H1 (cell line): Measurements from ENCODE around the gene TMEM86B. TPM values are rescaled to one million over a fixed set of nuclear protein-coding genes. Genes with fewer than 3 reads are reported as not detected.
A peak's percentile ranks its signal among the peaks of the same experiment; 100 is the strongest.

Experiments used
- CTCF ChIA-PET: fragments of 300-600 bp; sonication (Branson Sonifier 250); formaldehyde crosslinking; loops from one replicate; lab custom pipeline; 2021; ENCODE audit not compliant: partially characterized antibody; lab: Charles Lee
- POLR2A ChIA-PET: fragments of 300-600 bp; sonication (Branson Sonifier 250); formaldehyde crosslinking; loops from one replicate; lab custom pipeline; 2021; ENCODE audit warnings: inconsistent platforms; ENCODE audit not compliant: partially characterized antibody; lab: Charles Lee
- DNase-seq, 2 experiments: peaks; one replicate each; pipeline versions ENCODE4 v3.0.0 to v3.0.0-alpha.2; 2010 to 2022; ENCODE audit warnings: low spot score in 2 of 2, low read depth in 1 of 2, mixed read lengths in 1 of 2
- FAIRE-seq: peaks from 2 replicates; lab custom pipeline; 2011; peaks lifted over from hg19 to GRCh38; lab: Jason Lieb, UNC
- H2AFZ ChIP-seq: 2 replicates; pipeline ENCODE4 v1.8.1; 2012; ENCODE audit warnings: low read length, inconsistent platforms
- H2AK5ac ChIP-seq: 2 replicates; pipeline ENCODE4 v1.6.1; 2013; ENCODE audit warnings: low read depth, low read length
- H2BK120ac ChIP-seq: replicated peaks from 2 replicates; pipeline ENCODE3; 2013; ENCODE audit warnings: low read depth, low read length, inconsistent platforms
- H2BK12ac ChIP-seq: 2 replicates; pipeline ENCODE4 v1.6.1; 2013; ENCODE audit warnings: low read depth, low read length
- H2BK15ac ChIP-seq: 2 replicates; pipeline ENCODE4 v1.6.1; 2013; ENCODE audit warnings: low read length
- H2BK20ac ChIP-seq: 2 replicates; pipeline ENCODE4 v1.6.1; 2013; ENCODE audit warnings: low read length
- H2BK5ac ChIP-seq: 2 replicates; pipeline ENCODE4 v1.6.1; 2013; ENCODE audit warnings: low read depth, low read length
- H3K14ac ChIP-seq: 2 replicates; pipeline ENCODE4 v1.6.1; 2013; ENCODE audit warnings: inconsistent platforms; ENCODE audit not compliant: insufficient read length
- H3K18ac ChIP-seq: 2 replicates; pipeline ENCODE4 v1.6.1; 2013; ENCODE audit warnings: low read length; ENCODE audit errors: extremely low read depth
- H3K23ac ChIP-seq: 2 replicates; pipeline ENCODE4 v1.6.1; 2013; ENCODE audit warnings: inconsistent platforms; ENCODE audit not compliant: insufficient read length
- H3K23me2 ChIP-seq: 2 replicates; pipeline ENCODE4 v1.6.1; 2013; ENCODE audit warnings: low read depth, low read length
- H3K27ac ChIP-seq: 2 replicates; pipeline ENCODE4 v1.6.1; 2011; ENCODE audit warnings: low read depth, low read length, inconsistent platforms
- H3K27me3 ChIP-seq, 4 experiments: replicated peaks in 1 of 4; 1 replicate in 1 of 4; 2 replicates in 3 of 4; pipeline versions ENCODE4 v1.6.1 to v1.8.1; 2011 to 2013; ENCODE audit warnings: low read length in 3 of 4, mild to moderate bottlenecking in 3 of 4, inconsistent platforms in 2 of 4, mixed read lengths in 2 of 4, moderate library complexity in 1 of 4; ENCODE audit not compliant: control insufficient read depth in 3 of 4, insufficient read depth in 3 of 4; ENCODE audit errors: extremely low read depth in 1 of 4
- H3K36me3 ChIP-seq, 4 experiments: 2 replicates each; pipeline versions ENCODE4 v1.6.1 to v1.8.1; 2011 to 2013; ENCODE audit warnings: mild to moderate bottlenecking in 4 of 4, low read length in 3 of 4, moderate library complexity in 2 of 4, control low read depth in 1 of 4, inconsistent platforms in 1 of 4; ENCODE audit not compliant: insufficient read depth in 4 of 4, control insufficient read depth in 2 of 4
- H3K4ac ChIP-seq: replicated peaks from 2 replicates; pipeline ENCODE3; 2013; ENCODE audit warnings: low read length, low read depth, mixed read lengths, inconsistent platforms; ENCODE audit not compliant: insufficient read length
- H3K4me1 ChIP-seq, 4 experiments: replicated peaks in 1 of 4; 1 replicate in 1 of 4; 2 replicates in 3 of 4; pipeline versions ENCODE4 v1.6.1 to v1.8.1; 2011 to 2013; ENCODE audit warnings: low read length in 3 of 4, inconsistent platforms in 2 of 4, mixed read lengths in 1 of 4; ENCODE audit not compliant: insufficient read depth in 4 of 4, control insufficient read depth in 3 of 4
- H3K4me2 ChIP-seq, 2 experiments: 2 replicates each; pipeline versions ENCODE4 v1.6.1 to v1.8.1; 2011 to 2013; ENCODE audit warnings: low read depth in 2 of 2, low read length in 2 of 2, control low read depth in 1 of 2, inconsistent platforms in 1 of 2, mild to moderate bottlenecking in 1 of 2; ENCODE audit not compliant: insufficient read depth in 1 of 2
- H3K4me3 ChIP-seq, 4 experiments: fragments of 200-600, 300-600 bp in 1 of 4; sonication (generic), shearing (Covaris generic), sonication (Bioruptor Twin) in 1 of 4; 2 replicates each; pipeline versions ENCODE4 v1.5.1 to v1.8.1; 2011 to 2016; ENCODE audit warnings: low read length in 4 of 4, low read depth in 3 of 4, control low read depth in 2 of 4, inconsistent platforms in 2 of 4, mild to moderate bottlenecking in 2 of 4, mixed read lengths in 1 of 4, moderate library complexity in 1 of 4; ENCODE audit not compliant: insufficient read depth in 2 of 4; ENCODE audit errors: extremely low read depth in 1 of 4
- H3K56ac ChIP-seq: replicated peaks from 2 replicates; pipeline ENCODE3; 2013; ENCODE audit warnings: low read depth, mild to moderate bottlenecking, mixed read lengths, low read length, inconsistent platforms; ENCODE audit not compliant: insufficient read length
- H3K79me1 ChIP-seq: 2 replicates; pipeline ENCODE4 v1.6.1; 2013; ENCODE audit warnings: low read depth, low read length, control low read depth
- H3K79me2 ChIP-seq, 2 experiments: 2 replicates each; pipeline versions ENCODE4 v1.6.1 to v1.8.1; 2012 to 2013; ENCODE audit warnings: low read length in 2 of 2, mild to moderate bottlenecking in 2 of 2, inconsistent platforms in 1 of 2; ENCODE audit not compliant: insufficient read depth in 2 of 2, control insufficient read depth in 1 of 2
- H3K9ac ChIP-seq, 4 experiments: replicated peaks in 1 of 4; 1 replicate in 1 of 4; 2 replicates in 3 of 4; pipeline versions ENCODE4 v1.6.1 to v1.8.1; 2011 to 2013; ENCODE audit warnings: low read depth in 3 of 4, low read length in 3 of 4, control low read depth in 2 of 4, mild to moderate bottlenecking in 2 of 4, moderate library complexity in 2 of 4, inconsistent platforms in 1 of 4; ENCODE audit errors: extremely low read depth in 1 of 4
- H3K9me3 ChIP-seq, 2 experiments: 2 replicates each; pipeline versions ENCODE4 v1.6.1 to v1.8.1; 2012 to 2013; ENCODE audit warnings: mild to moderate bottlenecking in 2 of 2, moderate library complexity in 2 of 2, control low read depth in 1 of 2, inconsistent platforms in 1 of 2, low read depth in 1 of 2, low read length in 1 of 2, mixed read lengths in 1 of 2; ENCODE audit not compliant: insufficient read depth in 2 of 2
- H4K20me1 ChIP-seq, 2 experiments: replicated peaks in 1 of 2; 2 replicates each; pipeline versions ENCODE3 to v1.8.1; 2011 to 2013; ENCODE audit warnings: inconsistent platforms in 2 of 2, low read length in 2 of 2, mild to moderate bottlenecking in 1 of 2; ENCODE audit not compliant: insufficient read depth in 2 of 2, control insufficient read depth in 1 of 2
- H4K5ac ChIP-seq: 2 replicates; pipeline ENCODE4 v1.6.1; 2013; ENCODE audit warnings: low read length, low read depth, mixed read lengths, inconsistent platforms; ENCODE audit not compliant: insufficient read length
- H4K8ac ChIP-seq: 2 replicates; pipeline ENCODE4 v1.8.0; 2013; ENCODE audit warnings: mild to moderate bottlenecking, moderate library complexity, low read length, inconsistent platforms; ENCODE audit not compliant: insufficient read depth; ENCODE audit errors: extremely low read depth
- H4K91ac ChIP-seq: replicated peaks from 2 replicates; pipeline ENCODE3; 2013; ENCODE audit warnings: low read length, mixed read lengths, inconsistent platforms; ENCODE audit not compliant: insufficient read length
- ASH2L ChIP-seq: fragments of 200-600, 300-600 bp; sonication (generic); IDR thresholded peaks from one replicate; pipeline ENCODE4 v1.7.1; 2017; ENCODE audit warnings: low read length
- CBX8 ChIP-seq: fragments of 300-800, 300-1000 bp; sonication (generic); IDR thresholded peaks from 2 replicates; pipeline ENCODE4 v1.7.1; 2016; ENCODE audit warnings: low read depth, low read length, borderline replicate concordance
- GABPA ChIP-seq: IDR thresholded peaks from 2 replicates; pipeline ENCODE4 v1.6.1; 2011; ENCODE audit warnings: mild to moderate bottlenecking, low read length, moderate library complexity, borderline replicate concordance; ENCODE audit not compliant: insufficient read depth
- PHF8 ChIP-seq: fragments of 200-600 bp; sonication (generic); conservative IDR thresholded peaks from 2 replicates; pipeline ENCODE4 v1.7.1; 2012; ENCODE audit warnings: low read depth, mild to moderate bottlenecking, inconsistent platforms, low read length, moderate library complexity
- POLR2A ChIP-seq, 2 experiments: IDR thresholded peaks; 1 replicate in 1 of 2; 2 replicates in 1 of 2; pipeline ENCODE4 v1.6.1; 2011; ENCODE audit warnings: low read depth in 2 of 2, low read length in 2 of 2, mild to moderate bottlenecking in 2 of 2; ENCODE audit errors: control extremely low read depth in 1 of 2
- RAD21 ChIP-seq, 2 experiments: IDR thresholded peaks in 1 of 2; conservative IDR thresholded peaks in 1 of 2; 2 replicates each; pipeline ENCODE4 v1.6.1; 2011; ENCODE audit warnings: low read depth in 2 of 2, low read length in 2 of 2, improper control_type of control experiment in 1 of 2, inconsistent platforms in 1 of 2, mild to moderate bottlenecking in 1 of 2, moderate library complexity in 1 of 2
- RNF2 ChIP-seq: fragments of 200-900, 300-1000 bp; sonication (generic); IDR thresholded peaks from 2 replicates; pipeline ENCODE4 v1.7.1; 2016; ENCODE audit warnings: borderline replicate concordance, low read depth, mild to moderate bottlenecking, antibody characterized with exemption, low read length; ENCODE audit not compliant: poor library complexity, severe bottlenecking; ENCODE audit errors: missing control alignments
- RXRA ChIP-seq: IDR thresholded peaks from 2 replicates; pipeline ENCODE4 v1.6.1; 2011; ENCODE audit warnings: low read depth, mild to moderate bottlenecking, low read length, moderate library complexity; ENCODE audit not compliant: insufficient read depth
- SP1 ChIP-seq: IDR thresholded peaks from 2 replicates; pipeline ENCODE4 v1.6.1; 2011; ENCODE audit warnings: low read depth, low read length
- TAF7 ChIP-seq: optimal IDR thresholded peaks from 2 replicates; pipeline ENCODE3; 2011; ENCODE audit warnings: low read depth, mild to moderate bottlenecking, inconsistent platforms, low read length, moderate library complexity, borderline replicate concordance
- YY1 ChIP-seq: IDR thresholded peaks from 2 replicates; pipeline ENCODE4 v1.6.1; 2011; ENCODE audit warnings: low read depth, mild to moderate bottlenecking, low read length
- WGBS, 2 experiments: shearing (Covaris generic) in 1 of 2; methylation state at CpG; one replicate each; pipeline versions ENCODE4 v1.1.6 to v1.1.7; 2013 to 2015; ENCODE audit warnings: low lambda C conversion rate in 2 of 2, mixed read lengths in 2 of 2, inconsistent platforms in 1 of 2, low coverage in 1 of 2, missing lambda C conversion rate in 1 of 2; ENCODE audit not compliant: insufficient replicate concordance in 2 of 2, insufficient coverage in 1 of 2, insufficient read length in 1 of 2; ENCODE audit errors: extremely low coverage in 1 of 2, missing lambda C conversion rate in 1 of 2; 5-methylcytosine and 5-hydroxymethylcytosine counted together
- polyA plus RNA-seq, 7 experiments: library from polyadenylated mRNA; depleted of rRNA in 3 of 7; stranded (reverse) in 5 of 7; unstranded in 2 of 7; fragments of >200 nt in 5 of 7; fragments of 200-250 nt in 2 of 7; gene quantifications; 1 replicate in 5 of 7; 2 replicates in 1 of 7; 4 replicates in 1 of 7; pipeline versions ENCODE4 v1.2.1 to v1.2.3, GENCODE V29; 2011 to 2013; ENCODE audit warnings: missing spikeins in 2 of 7, mixed read lengths in 2 of 7
- total RNA-seq: library from RNA; stranded (reverse); fragmentation: NEBNext Ultra II Directional; extraction: Animal tissue kit (Norgen Biotek cat#: 25700); gene quantifications from 2 replicates; pipeline ENCODE4 v1.2.1, GENCODE V29; 2021

The TMEM86B gene
- total and polyA plus RNA-seq, 2 of the 8 experiments (the other 6 are each of a cell fraction or from before 2014, with no cell fraction given) = 2.0 to 2.9 TPM

- H3K4me3 ChIP-seq = no peak overlapping the region
- H4K8ac ChIP-seq = no peak overlapping the region
- H2AFZ ChIP-seq = no peak overlapping the region
- ChIA-PET POLR2A (interaction anchor here (0.6 to 2.5 kb wide), 6 partner anchors 15 to 161 kb away, joined by 3 to 10 read pairs (median 4); partner anchors contain the start of genes KMT5C and PPP6R1), CTCF (interaction anchor here (1.3 to 1.8 kb wide), 4 partner anchors 22 to 796 kb away, joined by 4 to 5 read pairs (median 4); no protein-coding TSS in a partner anchor)
- no peak overlapping the region for H4K91ac ChIP-seq
- no peak overlapping the region for H3K27ac ChIP-seq
- H2BK5ac ChIP-seq = no peak overlapping the region
- no peak overlapping the region for H2BK20ac ChIP-seq
- peaks cover 0 to 9% (median 5%) of the 10 kb centered on the region in 4 experiments; a peak in 5 of 8 replicates for H3K36me3 ChIP-seq
- H2AK5ac ChIP-seq = no peak overlapping the region
- H4K20me1 ChIP-seq = peaks cover 3 to 4% of the 10 kb centered on the region in 2 experiments
- DNase-seq (no peak), FAIRE-seq (no peak)
- peaks cover 3 to 6% of the 10 kb centered on the region in 2 experiments; a peak in 3 of 4 replicates for H3K79me2 ChIP-seq
- H4K5ac ChIP-seq = no peak overlapping the region
- H3K27me3 ChIP-seq = no peaks in the 10 kb centered on the region
- H2BK120ac ChIP-seq = no peak overlapping the region
- no peak overlapping the region for H3K23ac ChIP-seq
- TF ChIP-seq GABPA = no peak
- TF ChIP-seq PHF8 = no peak
- TF ChIP-seq RNF2 = no peak
- TF ChIP-seq TAF7 = no peak
- TF ChIP-seq ASH2L = no peak
- TF ChIP-seq RXRA = no peak
- no peak for TF ChIP-seq YY1
- TF ChIP-seq CBX8 = no peak
- TF ChIP-seq SP1 = no peak
- TF ChIP-seq POLR2A (IDR thresholded peaks at IDR 0.05; ENCODE audit: control extremely low read depth in 1 of 2, low read depth in 2 of 2, low read length in 2 of 2) = no peak
- no peak for TF ChIP-seq RAD21 (IDR thresholded peaks at IDR 0.05 in 1 of 2, conservative IDR thresholded peaks at IDR 0.05 in 1 of 2; ENCODE audit: low read depth in 2 of 2, low read length in 2 of 2)
- H3K79me1 ChIP-seq = peaks cover 7% of the 10 kb centered on the region; the same call in 1 of the 2 replicates
- no peak overlapping the region for H2BK12ac ChIP-seq
- no peak overlapping the region for H2BK15ac ChIP-seq
- H3K23me2 ChIP-seq = peaks cover 9% of the 10 kb centered on the region; the same call in 1 of the 2 replicates
- 91% methylated on average over 15 of the region's 15 CpGs; no CpG with 5 or more reads in 1 of the 2 experiments for WGBS, 2 experiments
- H3K56ac ChIP-seq = peak overlapping the region; percentile 23
- no peak overlapping the region for H3K4ac ChIP-seq
- peaks cover 3 to 14% (median 4%) of the 10 kb centered on the region in 4 experiments for H3K4me1 ChIP-seq
- no peak overlapping the region for H3K14ac ChIP-seq
- no peak overlapping the region for H3K18ac ChIP-seq
- no peaks in the 10 kb centered on the region for H3K9me3 ChIP-seq
- no peak overlapping the region for H3K4me2 ChIP-seq
- H3K9ac ChIP-seq = no peak overlapping the region
Measured at GRCh38 chr19:55276720-55277430, 48.3 kb upstream of the TMEM86B start.
